Putamen (tissue), 1 donor: Measurements from ENCODE around the gene IRF7.
"Not testable (repeated sequence)": the region's sequence is repeated elsewhere in the genome, so short reads cannot be mapped to it uniquely, and the experiment has no call there.

Experiments used
- DNase-seq: peaks from one replicate; pipeline ENCODE4 v3.0.0-alpha.2; 2016; ENCODE audit warnings: low spot score

The IRF7 gene

GRCh38 chr11:581342-581741 lies 34.4 kb downstream of the IRF7 start:
- no peak for DNase-seq

DNA sequence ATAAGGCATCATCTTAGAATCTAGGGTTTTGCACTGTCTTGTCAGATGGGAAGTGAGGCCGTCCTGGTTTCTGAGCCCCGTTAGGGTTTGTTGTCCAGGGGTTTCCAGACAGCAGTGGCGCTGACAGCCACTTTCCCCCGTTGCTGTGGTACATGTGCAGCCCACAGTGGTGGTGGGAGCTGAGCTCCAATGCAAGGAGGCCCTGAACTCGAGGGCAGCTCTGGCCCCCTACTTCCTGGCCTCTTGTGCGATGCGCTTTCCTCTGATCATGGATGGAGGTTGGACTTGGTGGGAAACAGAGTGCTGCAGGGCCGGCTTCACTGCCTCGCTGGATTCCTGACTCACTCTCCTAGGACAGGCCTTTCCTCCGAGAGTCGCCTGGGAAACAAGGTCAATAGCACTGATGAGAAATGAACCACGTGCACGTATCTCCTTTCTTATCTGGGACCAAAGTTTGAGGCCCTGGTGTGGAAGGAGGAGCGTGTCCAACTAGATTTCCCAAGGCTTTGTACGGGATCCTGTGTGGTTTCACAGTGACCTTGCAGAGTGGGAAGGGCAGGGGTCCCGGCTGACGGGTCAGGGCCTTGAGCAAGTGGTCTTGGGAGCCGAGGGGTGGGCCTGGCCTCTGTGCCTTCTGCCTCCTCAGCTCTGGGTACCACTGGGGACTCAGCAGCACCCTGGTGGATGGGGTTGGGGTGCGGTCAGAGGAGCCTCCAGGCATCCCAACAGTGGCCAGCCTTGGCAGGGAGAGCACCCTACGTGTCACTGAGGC lies 35.7 kb downstream of the IRF7 start:
- DNase-seq: no peak

- DNase-seq: no peak
Measured at GRCh38 chr11:578276-579035, 37.3 kb downstream of the IRF7 start.

GRCh38 chr11:577611-577894 lies 38.2 kb downstream of the IRF7 start:
- DNase-seq: no peak

- DNase-seq: no peak
Measured at GRCh38 chr11:576811-577610, 38.7 kb downstream of the IRF7 start.

GRCh38 chr11:575996-576768 lies 39.6 kb downstream of the IRF7 start, which contains the start of gene PHRF1:
TSS of gene PHRF1 (plus strand) at chr11:576470. CDS start at chr11:581513, 5,043 bp downstream.
- DNase-seq: peak; percentile 96

DNA sequence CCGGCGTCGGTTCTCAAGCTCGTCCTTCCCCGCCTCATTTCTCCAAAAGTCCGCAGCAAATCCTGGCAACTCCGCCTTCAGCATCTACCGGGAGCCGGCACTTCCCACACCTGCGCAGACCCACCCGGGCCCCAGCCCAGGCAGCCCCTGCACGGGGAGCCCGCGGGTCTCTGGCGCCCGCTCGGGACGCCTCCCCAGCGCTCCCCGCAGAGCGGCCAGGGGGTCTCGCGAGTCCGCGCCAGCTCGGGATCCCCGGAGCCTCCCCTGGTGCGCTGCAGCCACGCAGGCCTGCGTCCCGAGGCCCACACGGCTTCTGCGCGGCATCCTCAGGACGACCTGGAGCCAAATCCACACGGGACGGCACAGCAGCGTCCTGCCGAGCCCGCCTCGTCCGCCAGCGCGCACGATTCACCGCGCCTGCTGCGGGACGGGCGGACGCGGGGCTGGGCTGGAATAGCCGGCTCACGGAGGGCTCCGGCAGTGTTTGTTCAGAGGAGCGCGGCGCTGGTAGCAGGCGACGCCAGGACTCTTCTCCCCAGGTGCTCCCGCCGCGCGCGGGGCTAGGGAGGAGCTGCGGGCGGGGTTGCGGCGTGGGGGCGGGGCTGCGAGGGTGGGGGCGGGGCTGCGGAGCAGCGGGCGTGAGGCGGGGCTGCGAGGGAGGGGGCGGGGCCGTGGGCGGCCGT lies 40.3 kb downstream of the IRF7 start:
- DNase-seq: no peak

GRCh38 chr11:574632-575312 lies 41.0 kb downstream of the IRF7 start:
- no peak for DNase-seq

- DNase-seq: not testable (repeated sequence)
Measured at GRCh38 chr11:574031-574570, 41.6 kb downstream of the IRF7 start.

DNA sequence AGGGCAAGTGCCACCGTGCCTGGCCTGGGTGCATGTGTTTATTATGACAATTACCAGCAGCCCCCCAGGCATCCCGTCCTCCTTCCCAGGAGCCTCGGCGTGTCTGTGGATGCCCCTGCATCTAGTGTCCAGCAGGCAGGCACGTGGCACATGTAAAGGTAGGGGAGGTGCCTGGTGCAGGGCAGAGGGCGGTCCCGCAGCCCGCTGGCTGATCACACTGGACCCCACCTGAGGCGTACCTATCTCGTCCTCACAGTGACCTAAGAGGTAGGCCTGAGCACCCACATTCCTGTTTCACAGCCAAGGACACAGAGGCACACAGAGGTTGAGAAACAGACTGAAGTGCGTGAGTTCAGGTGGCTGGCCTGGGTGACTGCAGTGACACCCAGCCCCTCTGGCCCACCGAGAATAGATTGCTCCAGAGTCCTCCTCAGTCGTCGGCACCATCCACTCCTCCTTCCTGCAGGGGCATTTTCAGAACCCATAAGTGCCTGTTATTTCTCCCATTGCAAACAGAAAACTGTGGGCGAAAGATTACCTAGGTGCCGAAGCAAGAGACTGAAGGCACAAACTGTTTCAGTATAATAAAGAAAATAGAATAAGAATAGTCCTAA lies 42.5 kb downstream of the IRF7 start:
- no peak for DNase-seq

DNA sequence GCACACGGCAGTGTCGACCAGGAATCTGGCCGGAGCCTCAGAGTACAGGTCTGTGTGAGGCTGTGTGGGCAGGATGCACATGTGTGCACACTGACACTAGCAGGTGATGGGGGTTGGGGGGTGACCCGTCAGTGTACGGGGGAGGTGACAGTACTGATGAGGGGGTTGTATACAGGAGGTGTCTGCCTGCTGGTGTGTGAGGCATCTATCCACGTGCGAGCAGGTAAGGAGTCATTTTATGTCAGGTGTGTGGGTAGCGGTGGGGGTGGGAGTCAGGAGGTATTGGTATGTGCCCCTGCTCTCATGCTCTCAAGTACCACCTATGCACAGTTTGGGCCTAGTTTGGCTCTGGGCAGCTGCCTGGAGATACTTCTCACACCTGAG lies 44.0 kb downstream of the IRF7 start:
- no peak for DNase-seq

- no peak for DNase-seq
Measured at GRCh38 chr11:569158-569885, 46.4 kb downstream of the IRF7 start.

DNA sequence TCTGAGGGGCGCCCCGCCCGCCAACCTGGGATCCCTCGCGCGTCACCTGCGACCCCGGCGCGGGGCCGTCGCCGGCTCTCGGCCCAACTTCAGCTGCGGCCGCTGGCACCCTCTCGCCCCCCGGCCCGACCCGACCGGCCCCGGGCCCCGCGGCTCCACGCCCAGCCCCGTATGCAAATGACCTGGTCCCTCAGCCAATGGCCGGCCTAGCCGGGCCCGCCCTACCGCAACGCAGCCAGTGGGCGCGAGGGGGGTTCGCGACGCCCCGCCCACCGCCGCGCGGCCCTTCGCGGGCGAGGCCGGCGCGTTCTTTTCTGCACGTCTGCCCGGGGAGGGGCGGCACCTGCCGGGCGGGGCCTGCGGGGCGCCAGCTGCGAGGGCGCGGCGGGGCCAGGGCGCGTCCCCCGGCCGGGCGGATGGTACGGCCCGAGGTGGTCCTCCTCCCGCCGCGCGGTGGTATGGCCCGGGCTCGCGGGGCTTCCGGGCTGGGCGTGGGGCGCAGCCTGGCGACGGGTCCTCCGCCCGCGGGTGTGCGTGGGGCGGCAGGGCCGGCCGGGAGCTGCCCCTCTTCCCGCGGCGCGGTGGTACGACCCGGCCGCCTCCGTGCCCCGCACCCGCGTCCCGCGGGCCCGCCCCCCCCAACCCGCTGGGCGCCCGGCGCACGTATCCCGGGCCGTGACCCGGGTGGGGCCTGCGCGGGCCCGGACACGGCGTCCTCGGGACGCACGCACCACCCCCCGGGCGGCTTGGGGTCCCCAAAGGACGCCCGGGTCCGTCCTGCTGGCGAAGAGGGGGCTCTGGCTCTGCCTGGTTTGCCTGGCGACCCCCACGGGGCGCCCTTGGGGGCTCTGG lies 47.2 kb downstream of the IRF7 start:
- DNase-seq: peak; percentile 89

DNA sequence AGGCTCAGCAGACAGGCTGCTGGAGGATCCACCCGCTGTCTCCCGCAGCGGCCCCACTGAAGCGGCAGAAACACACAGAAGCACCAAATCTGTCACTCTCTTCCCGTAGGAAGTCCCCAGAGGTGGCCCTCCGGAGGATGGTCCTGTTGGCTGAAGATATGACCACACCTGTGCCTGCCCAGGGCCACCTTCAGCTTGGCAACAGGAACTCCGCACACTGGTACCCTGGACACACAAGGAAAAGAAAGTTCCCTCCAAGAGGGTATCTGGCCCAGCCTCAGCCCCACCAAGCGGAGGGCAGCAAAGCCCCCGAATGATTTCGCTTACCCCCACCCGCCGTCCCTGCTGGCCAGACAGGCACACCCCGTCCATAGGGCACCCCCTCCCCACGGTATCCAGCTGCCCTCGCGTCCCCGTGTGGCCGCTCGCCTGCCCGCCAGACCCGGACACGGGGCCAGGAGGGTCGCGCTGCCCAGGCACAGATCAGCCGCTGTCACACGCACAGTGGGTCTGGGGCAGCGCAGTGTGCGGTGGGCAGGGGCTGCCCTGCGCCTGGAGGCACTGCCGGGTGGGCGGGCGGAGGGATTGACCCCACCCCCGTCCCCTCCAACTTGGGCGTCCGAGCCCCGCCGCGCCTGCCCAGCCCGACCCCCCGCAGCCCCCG lies 48.0 kb downstream of the IRF7 start:
- DNase-seq: no peak

DNA sequence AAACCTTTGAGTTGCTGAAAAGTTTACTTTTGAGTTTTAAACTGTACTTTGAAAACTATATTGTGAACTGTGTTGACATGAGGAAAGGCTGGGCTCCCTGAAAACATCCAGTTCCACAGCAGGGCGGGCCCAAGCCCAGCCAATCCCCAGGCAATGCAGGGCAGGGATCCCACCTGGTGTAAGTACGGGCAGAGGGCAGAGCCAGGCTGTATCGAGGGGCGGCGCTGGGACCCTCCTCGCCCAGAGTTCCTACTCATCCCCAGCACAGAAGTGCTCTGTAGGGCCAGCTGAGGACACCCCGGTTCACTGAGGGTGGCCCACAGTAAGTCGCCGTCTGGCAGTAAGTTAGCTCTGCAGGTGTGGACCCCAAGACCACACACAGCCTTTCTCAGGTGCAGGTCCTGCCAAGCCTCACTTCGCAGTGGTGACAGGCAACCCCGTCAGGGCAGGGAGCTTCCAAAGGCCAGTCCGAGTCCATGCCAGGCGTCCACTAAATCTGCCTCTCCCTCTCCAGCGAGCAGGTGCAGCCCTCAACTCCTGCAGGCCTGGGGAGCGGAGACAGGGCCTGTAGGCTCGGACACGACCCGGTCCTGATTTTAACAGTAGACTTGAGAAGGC lies 48.6 kb downstream of the IRF7 start:
- DNase-seq: no peak

- no peak for DNase-seq
Measured at GRCh38 chr11:565921-566509, 49.7 kb downstream of the IRF7 start.
